Left renal pelvis (tissue), 4 donors: ENCODE results near the gene LMNTD2. TPM values are rescaled to one million over a fixed set of nuclear protein-coding genes. Genes with fewer than 3 reads are reported as not detected.
"Not testable (repeated sequence)": the region's sequence is repeated elsewhere in the genome, so short reads cannot be mapped to it uniquely, and the experiment has no call there.

ENCODE experiments used
- DNase-seq, 4 donors: peaks; one replicate each; pipeline ENCODE4 v3.0.0-alpha.2; 2013; ENCODE audit warnings: low read depth in 4 of 4, low spot score in 3 of 4
- polyA plus RNA-seq, 4 donors: library from polyadenylated mRNA; unstranded; fragments of 120-200 nt; gene quantifications; one replicate each; pipeline ENCODE4 v1.2.1, GENCODE V29; 2013; ENCODE audit not compliant: insufficient read length in 4 of 4

The LMNTD2 gene
- polyA plus RNA-seq, 4 donors: 0.75 to 7.5 (median 2.8) TPM

- no peak for DNase-seq
Observed at GRCh38 chr11:589798-590197, 29.3 kb upstream of the LMNTD2 start.

GRCh38 chr11:587978-588380 lies 27.4 kb upstream of the LMNTD2 start:
- DNase-seq: no peak

- DNase-seq: no peak
Observed at GRCh38 chr11:587546-587945, 27.0 kb upstream of the LMNTD2 start.

GRCh38 chr11:586376-587316 lies 26.1 kb upstream of the LMNTD2 start:
- no peak for DNase-seq

- no peak for DNase-seq
Observed at GRCh38 chr11:584287-584686, 23.7 kb upstream of the LMNTD2 start.

DNA sequence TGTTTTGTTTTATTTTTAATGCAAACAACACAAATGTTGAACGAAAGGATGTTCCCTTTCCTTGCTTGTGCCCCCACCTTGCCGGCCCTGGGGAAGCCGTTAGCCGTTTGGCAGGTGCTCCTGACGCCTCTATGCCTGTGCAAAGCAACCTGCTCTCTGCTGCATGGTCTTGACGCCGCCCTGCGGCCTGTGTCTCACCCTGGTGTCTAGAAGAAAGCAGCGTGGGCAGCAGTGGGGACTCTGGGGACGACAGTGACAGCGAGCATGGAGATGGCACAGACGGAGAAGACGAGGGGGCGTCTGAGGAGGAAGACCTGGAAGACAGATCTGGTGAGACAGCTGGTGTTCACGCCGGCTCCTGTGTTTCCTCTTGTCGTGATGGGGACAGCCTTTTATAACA lies 21.2 kb upstream of the LMNTD2 start:
- DNase-seq: no peak

DNA sequence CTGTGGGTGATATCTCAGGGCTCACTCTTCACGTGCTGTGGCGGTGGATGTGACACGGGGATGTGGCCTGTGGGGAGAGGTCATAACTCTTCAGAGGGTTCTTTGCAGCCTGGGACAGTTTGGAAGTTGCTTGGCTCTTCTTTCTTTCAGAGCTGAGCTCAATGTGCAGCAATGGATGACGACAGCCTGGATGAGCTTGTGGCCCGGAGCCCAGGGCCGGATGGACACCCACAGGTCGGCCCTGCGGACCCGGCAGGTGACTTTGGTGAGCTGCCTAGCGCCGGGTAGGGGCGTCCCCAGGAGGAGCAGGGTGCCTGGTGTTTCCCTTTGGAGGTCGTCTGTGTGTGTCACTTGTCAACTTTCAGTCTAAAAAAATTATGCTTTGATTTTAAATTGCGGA lies 20.8 kb upstream of the LMNTD2 start:
- DNase-seq: no peak

GRCh38 chr11:579830-580601 lies 19.5 kb upstream of the LMNTD2 start:
- DNase-seq: no peak

GRCh38 chr11:578276-579035 lies 17.9 kb upstream of the LMNTD2 start:
- DNase-seq: no peak

DNA sequence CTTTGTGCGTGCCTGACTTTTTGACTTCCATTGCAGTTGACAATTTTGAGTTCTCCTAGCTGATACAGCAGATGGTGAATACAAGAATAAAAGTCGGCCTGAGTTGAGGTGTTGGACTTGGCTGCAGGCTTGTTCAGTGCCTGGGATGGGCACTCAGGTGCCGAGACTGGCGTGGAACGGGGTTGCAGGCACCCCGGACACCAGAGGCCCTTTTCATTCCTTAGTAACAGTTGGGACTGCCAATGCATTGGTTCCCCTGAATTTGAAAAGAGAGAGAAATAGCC lies 17.0 kb upstream of the LMNTD2 start:
- no peak for DNase-seq

DNA sequence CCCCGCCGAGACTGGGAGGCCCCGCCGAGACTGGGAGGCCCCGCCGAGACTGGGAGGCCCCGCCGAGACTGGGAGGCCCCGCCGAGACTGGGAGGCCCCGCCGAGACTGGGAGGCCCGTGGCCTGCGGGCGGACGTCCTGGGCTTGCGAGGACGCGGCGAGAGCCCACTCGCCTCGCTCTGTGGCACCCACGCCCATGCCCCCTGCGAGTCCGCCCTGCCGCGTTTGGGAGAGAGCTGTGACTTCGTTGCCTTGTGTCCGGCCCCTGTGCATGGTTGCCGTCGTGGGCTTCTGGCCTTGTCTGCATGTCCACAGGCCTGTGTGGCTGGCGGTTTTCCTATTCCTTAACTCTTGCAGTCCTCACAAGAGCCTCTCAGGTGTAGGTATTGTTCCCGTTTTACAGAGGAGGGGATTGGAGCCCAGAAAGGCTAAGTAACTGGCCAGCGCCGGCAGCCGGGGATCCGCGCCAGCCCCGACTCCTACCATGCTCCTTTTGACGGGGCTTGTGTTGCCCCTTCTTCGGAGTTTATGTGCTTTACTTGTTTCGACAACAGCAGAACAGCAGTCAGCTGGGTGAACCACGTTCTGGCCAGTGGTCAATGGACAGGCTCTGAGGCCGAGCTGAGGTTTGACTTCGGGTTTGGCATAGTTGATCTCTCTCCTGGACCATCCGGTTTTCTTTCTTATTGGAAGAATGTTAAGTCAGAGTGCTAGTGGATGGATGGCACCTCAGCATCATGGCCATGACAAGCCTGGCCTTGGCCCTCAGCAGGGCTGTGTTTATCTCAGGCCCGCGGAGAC lies 16.5 kb upstream of the LMNTD2 start:
- no peak for DNase-seq

DNA sequence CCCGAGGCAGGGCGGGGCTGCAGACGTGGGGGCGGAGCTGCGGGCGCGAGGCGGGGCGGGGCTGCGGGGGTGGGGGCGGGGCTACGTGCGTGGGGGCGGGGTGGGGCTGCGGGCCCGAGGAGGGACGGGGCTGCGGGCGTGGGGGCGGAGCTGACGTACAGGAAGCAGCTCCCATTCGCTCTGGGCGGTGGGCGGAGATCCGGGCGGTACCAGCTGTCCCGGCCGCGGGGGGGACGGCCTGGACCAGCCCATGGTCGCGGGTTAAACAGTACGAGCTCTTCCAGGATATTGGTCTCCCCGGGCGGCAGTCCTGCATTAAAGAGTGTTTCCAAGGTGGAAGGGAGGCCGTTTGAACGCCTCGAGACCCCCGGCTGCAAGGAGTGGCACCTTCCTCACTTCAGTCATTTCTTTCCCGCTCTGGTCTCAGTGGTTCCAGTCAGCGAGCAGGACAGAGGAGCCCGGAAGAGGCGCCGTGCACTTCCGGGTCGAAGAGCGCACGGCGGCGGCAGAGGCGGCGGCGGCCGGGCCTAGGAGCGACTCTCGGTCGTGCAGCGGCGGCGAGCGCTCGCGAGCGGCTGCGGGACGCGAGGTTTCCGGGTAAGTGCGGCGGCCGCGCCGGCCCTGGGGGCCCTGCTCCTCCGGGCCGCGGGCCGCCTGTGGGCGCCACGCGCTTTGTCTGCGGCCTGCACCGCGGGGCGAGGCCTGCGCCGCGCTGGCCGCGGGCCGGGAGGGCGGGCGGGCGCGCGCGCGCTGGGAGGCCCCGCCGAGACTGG lies 15.6 kb upstream of the LMNTD2 start, which contains the start of gene PHRF1:
Gene PHRF1 (plus strand): TSS at position 475 of the 773 bp plus-strand sequence. CDS start 5,043 bp downstream, outside the sequence.
- peak; percentile 83 to 88 (median 86) for DNase-seq

DNA sequence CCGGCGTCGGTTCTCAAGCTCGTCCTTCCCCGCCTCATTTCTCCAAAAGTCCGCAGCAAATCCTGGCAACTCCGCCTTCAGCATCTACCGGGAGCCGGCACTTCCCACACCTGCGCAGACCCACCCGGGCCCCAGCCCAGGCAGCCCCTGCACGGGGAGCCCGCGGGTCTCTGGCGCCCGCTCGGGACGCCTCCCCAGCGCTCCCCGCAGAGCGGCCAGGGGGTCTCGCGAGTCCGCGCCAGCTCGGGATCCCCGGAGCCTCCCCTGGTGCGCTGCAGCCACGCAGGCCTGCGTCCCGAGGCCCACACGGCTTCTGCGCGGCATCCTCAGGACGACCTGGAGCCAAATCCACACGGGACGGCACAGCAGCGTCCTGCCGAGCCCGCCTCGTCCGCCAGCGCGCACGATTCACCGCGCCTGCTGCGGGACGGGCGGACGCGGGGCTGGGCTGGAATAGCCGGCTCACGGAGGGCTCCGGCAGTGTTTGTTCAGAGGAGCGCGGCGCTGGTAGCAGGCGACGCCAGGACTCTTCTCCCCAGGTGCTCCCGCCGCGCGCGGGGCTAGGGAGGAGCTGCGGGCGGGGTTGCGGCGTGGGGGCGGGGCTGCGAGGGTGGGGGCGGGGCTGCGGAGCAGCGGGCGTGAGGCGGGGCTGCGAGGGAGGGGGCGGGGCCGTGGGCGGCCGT lies 14.9 kb upstream of the LMNTD2 start:
- DNase-seq: peak in 1 of 4 donors; percentile 56

GRCh38 chr11:574632-575312 lies 14.2 kb upstream of the LMNTD2 start:
- no peak for DNase-seq

DNA sequence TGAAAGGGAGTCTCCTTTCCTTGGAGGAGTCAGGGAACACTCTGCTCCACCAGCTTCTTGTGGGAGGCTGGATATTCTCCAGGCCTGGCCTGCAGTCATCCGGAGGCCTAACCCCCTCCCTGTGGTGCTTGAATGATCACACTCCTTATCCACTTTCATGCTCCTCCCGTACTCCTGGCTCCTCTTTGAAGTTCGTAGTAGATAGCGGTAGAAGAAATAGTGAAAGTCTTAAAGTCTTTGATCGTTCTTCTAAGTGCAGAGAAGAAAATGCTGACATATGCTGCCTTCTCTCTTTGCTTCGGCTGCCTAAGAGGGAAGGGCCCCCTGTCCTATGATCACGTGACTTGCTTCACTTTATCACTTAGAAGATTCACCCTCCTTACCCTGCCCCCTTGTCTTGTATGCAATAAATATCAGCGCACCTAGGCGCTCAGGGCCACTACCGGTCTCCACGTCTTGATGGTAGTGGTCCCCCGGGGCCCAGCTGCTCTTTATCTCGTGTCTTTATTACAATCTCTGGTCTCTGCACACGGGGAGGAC lies 13.6 kb upstream of the LMNTD2 start:
- not testable (repeated sequence) for DNase-seq

DNA sequence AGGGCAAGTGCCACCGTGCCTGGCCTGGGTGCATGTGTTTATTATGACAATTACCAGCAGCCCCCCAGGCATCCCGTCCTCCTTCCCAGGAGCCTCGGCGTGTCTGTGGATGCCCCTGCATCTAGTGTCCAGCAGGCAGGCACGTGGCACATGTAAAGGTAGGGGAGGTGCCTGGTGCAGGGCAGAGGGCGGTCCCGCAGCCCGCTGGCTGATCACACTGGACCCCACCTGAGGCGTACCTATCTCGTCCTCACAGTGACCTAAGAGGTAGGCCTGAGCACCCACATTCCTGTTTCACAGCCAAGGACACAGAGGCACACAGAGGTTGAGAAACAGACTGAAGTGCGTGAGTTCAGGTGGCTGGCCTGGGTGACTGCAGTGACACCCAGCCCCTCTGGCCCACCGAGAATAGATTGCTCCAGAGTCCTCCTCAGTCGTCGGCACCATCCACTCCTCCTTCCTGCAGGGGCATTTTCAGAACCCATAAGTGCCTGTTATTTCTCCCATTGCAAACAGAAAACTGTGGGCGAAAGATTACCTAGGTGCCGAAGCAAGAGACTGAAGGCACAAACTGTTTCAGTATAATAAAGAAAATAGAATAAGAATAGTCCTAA lies 12.7 kb upstream of the LMNTD2 start:
- no peak for DNase-seq

- no peak for DNase-seq
Observed at GRCh38 chr11:571802-572185, 11.3 kb upstream of the LMNTD2 start.
